NCI-H1930 (cell line): Measurements from ENCODE around the gene UBL7.
"Not testable (repeated sequence)": the region's sequence is repeated elsewhere in the genome, so short reads cannot be mapped to it uniquely, and the experiment has no call there.

ENCODE experiments used
- DNase-seq, 2 experiments: peaks; one replicate each; lab custom pipeline; 2025; lab: John Stamatoyannopoulos, UW

The UBL7 gene

GRCh38 chr15:74460871-74461846 is at the start of gene UBL7:
UBL7 (minus strand) TSS chr15:74461160; CDS start chr15:74458867, 2,293 bp downstream.
- peak; percentile 87 to 88 for DNase-seq

GRCh38 chr15:74506515-74506840 is 45.5 kb upstream of the UBL7 start:
- no peak for DNase-seq

- no peak for DNase-seq
Measured at GRCh38 chr15:74505837-74506514, 45.0 kb upstream of the UBL7 start.

GRCh38 chr15:74504836-74505235 is 43.9 kb upstream of the UBL7 start:
- DNase-seq: no peak

GRCh38 chr15:74504418-74504817 is 43.5 kb upstream of the UBL7 start:
- no peak for DNase-seq

- DNase-seq: no peak
Measured at GRCh38 chr15:74502301-74502700, 41.3 kb upstream of the UBL7 start.

GRCh38 chr15:74500401-74500800 is 39.4 kb upstream of the UBL7 start:
- DNase-seq: no peak

- no peak for DNase-seq
Measured at GRCh38 chr15:74499366-74499765, 38.4 kb upstream of the UBL7 start.

GRCh38 chr15:74497584-74497983 is 36.6 kb upstream of the UBL7 start:
- DNase-seq: peak; percentile 56 to 57

- no peak for DNase-seq
Measured at GRCh38 chr15:74496648-74497047, 35.7 kb upstream of the UBL7 start.

GRCh38 chr15:74490339-74490689 is 29.4 kb upstream of the UBL7 start:
- no peak for DNase-seq

- DNase-seq: peak in 1 of 2 experiments; percentile 44
Measured at GRCh38 chr15:74489518-74490338, 28.8 kb upstream of the UBL7 start.

GRCh38 chr15:74488776-74489175 is 27.8 kb upstream of the UBL7 start:
- DNase-seq: no peak

GRCh38 chr15:74482661-74483060 is 21.7 kb upstream of the UBL7 start:
- DNase-seq: no peak

GRCh38 chr15:74480364-74480763 is 19.4 kb upstream of the UBL7 start:
- not testable (repeated sequence) for DNase-seq

- DNase-seq: not testable (repeated sequence)
Measured at GRCh38 chr15:74471621-74472020, 10.7 kb upstream of the UBL7 start.

- no peak for DNase-seq
Measured at GRCh38 chr15:74470631-74471395, 9.9 kb upstream of the UBL7 start.

GRCh38 chr15:74468341-74469032 is 7.5 kb upstream of the UBL7 start:
- DNase-seq: no peak

- no peak for DNase-seq
Measured at GRCh38 chr15:74466570-74466969, 5.6 kb upstream of the UBL7 start.

- DNase-seq: no peak
Measured at GRCh38 chr15:74464897-74465296, 3.9 kb upstream of the UBL7 start.

GRCh38 chr15:74464216-74464615 is 3.3 kb upstream of the UBL7 start:
- DNase-seq: no peak
